HEK293 (cell line): ENCODE data around the gene TADA1.

ENCODE experiments used
- AEBP2 ChIP-seq: fragments of 450-650 bp; formaldehyde crosslinking; IDR thresholded peaks from 2 replicates; pipeline ENCODE4 v1.5.1; 2016; ENCODE audit warnings: missing biosample characterization, missing genetic modification characterization, borderline replicate concordance
- ATF2 ChIP-seq: fragments of 450-650 bp; formaldehyde crosslinking; IDR thresholded peaks from 2 replicates; pipeline ENCODE4 v1.5.1; 2016; ENCODE audit warnings: missing biosample characterization, missing genetic modification characterization, low read depth
- ELK4 ChIP-seq: IDR thresholded peaks from 2 replicates; pipeline ENCODE4 v1.6.1; 2011; ENCODE audit warnings: mild to moderate bottlenecking, low read depth, low read length, borderline replicate concordance
- KLF7 ChIP-seq: fragments of 450-650 bp; formaldehyde crosslinking; IDR thresholded peaks from 2 replicates; pipeline ENCODE4 v1.5.1; 2016; ENCODE audit warnings: missing biosample characterization, missing genetic modification characterization, borderline replicate concordance
- KLF8 ChIP-seq: fragments of 450-650 bp; formaldehyde crosslinking; IDR thresholded peaks from 2 replicates; pipeline ENCODE4 v1.5.1; 2016; ENCODE audit warnings: missing biosample characterization, missing genetic modification characterization
- OSR2 ChIP-seq: fragments of 450-650 bp; formaldehyde crosslinking; IDR thresholded peaks from 2 replicates; pipeline ENCODE4 v1.5.1; 2016; ENCODE audit warnings: missing biosample characterization, missing genetic modification characterization
- PBX3 ChIP-seq: sonication (generic); formaldehyde crosslinking; IDR thresholded peaks from 2 replicates; pipeline ENCODE4 v1.8.1; 2022; ENCODE audit warnings: mild to moderate bottlenecking, moderate library complexity, missing genetic modification reagents
- SETDB1 ChIP-seq: IDR thresholded peaks from one replicate; pipeline ENCODE4 v1.6.1; 2017; ENCODE audit warnings: mild to moderate bottlenecking, low read length, moderate library complexity, mixed read lengths; ENCODE audit not compliant: insufficient read length
- SP3 ChIP-seq: fragments of 450-650 bp; formaldehyde crosslinking; IDR thresholded peaks from 2 replicates; pipeline ENCODE4 v1.5.1; 2016; ENCODE audit warnings: missing biosample characterization, missing genetic modification characterization
- ZEB2 ChIP-seq: fragments of 450-650 bp; formaldehyde crosslinking; IDR thresholded peaks from 2 replicates; pipeline ENCODE4 v1.5.1; 2016; ENCODE audit warnings: missing biosample characterization, missing genetic modification characterization
- ZFP3 ChIP-seq: fragments of 450-650 bp; formaldehyde crosslinking; IDR thresholded peaks from 2 replicates; pipeline ENCODE4 v1.5.1; 2016; ENCODE audit warnings: low read depth, missing biosample characterization, missing genetic modification characterization
- ZNF221 ChIP-seq: fragments of 450-650 bp; formaldehyde crosslinking; IDR thresholded peaks from 2 replicates; pipeline ENCODE4 v1.5.1; 2017; ENCODE audit warnings: missing biosample characterization, missing genetic modification characterization, borderline replicate concordance
- ZNF24 ChIP-seq: fragments of 450-650 bp; formaldehyde crosslinking; IDR thresholded peaks from 2 replicates; pipeline ENCODE4 v1.5.1; 2016; ENCODE audit warnings: missing biosample characterization, missing genetic modification characterization
- ZNF341 ChIP-seq: fragments of 450-650 bp; formaldehyde crosslinking; IDR thresholded peaks from 2 replicates; pipeline ENCODE4; 2016; ENCODE audit warnings: low read depth, missing biosample characterization, missing genetic modification characterization
- ZNF362 ChIP-seq: fragments of 450-650 bp; formaldehyde crosslinking; IDR thresholded peaks from 2 replicates; pipeline ENCODE4 v1.5.1; 2016; ENCODE audit warnings: missing biosample characterization, missing genetic modification characterization
- ZNF398 ChIP-seq: fragments of 450-650 bp; formaldehyde crosslinking; IDR thresholded peaks from 2 replicates; pipeline ENCODE4 v1.5.1; 2017; ENCODE audit warnings: missing biosample characterization, missing genetic modification characterization
- ZNF473 ChIP-seq: fragments of 450-650 bp; formaldehyde crosslinking; IDR thresholded peaks from 2 replicates; pipeline ENCODE4 v1.5.1; 2017; ENCODE audit warnings: missing biosample characterization, missing genetic modification characterization
- ZNF549 ChIP-seq: fragments of 450-650 bp; IDR thresholded peaks from 2 replicates; pipeline ENCODE4 v1.5.1; 2018; ENCODE audit warnings: missing biosample characterization, missing genetic modification characterization, mild to moderate bottlenecking, inconsistent platforms, moderate library complexity
- ZNF596 ChIP-seq: fragments of 450-650 bp; IDR thresholded peaks from 2 replicates; pipeline ENCODE4 v1.5.0; 2018; ENCODE audit warnings: missing biosample characterization, mild to moderate bottlenecking, missing genetic modification characterization, moderate library complexity
- ZNF776 ChIP-seq: fragments of 450-650 bp; formaldehyde crosslinking; IDR thresholded peaks from 2 replicates; pipeline ENCODE4 v1.5.0; 2017; ENCODE audit warnings: missing biosample characterization, missing genetic modification characterization, borderline replicate concordance
- ZNF785 ChIP-seq: fragments of 450-650 bp; formaldehyde crosslinking; IDR thresholded peaks from 2 replicates; pipeline ENCODE4 v1.5.1; 2016; ENCODE audit warnings: missing biosample characterization, missing genetic modification characterization
- ZNF791 ChIP-seq: fragments of 450-650 bp; formaldehyde crosslinking; IDR thresholded peaks from 2 replicates; pipeline ENCODE4 v1.5.1; 2016; ENCODE audit warnings: missing biosample characterization, missing genetic modification characterization
- TF ChIP-seq, protein P1 (sequence below): fragments of 450-650 bp; IDR thresholded peaks from 2 replicates; pipeline ENCODE4 v1.5.1; 2018; ENCODE audit warnings: missing biosample characterization, mild to moderate bottlenecking, missing genetic modification characterization
- TF ChIP-seq, protein P2 (sequence below): fragments of 450-650 bp; formaldehyde crosslinking; IDR thresholded peaks from 2 replicates; pipeline ENCODE4 v1.5.1; 2016; ENCODE audit warnings: missing biosample characterization, missing genetic modification characterization

Gene TADA1

DNA sequence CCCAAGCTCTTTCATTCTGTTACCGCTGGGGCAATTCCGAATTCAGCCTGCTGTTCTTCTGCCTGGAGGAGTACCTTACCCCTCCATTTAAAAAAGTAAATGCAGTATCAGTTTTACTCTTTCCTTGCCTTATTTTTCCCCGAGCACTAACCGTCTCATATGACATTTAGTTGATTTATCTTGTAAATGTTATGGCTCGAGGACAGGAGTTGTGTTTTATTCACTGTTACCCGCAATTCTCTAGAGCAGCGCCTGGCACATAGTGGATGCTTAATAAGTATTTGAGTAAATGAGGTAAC lies 425 bp upstream of the TADA1 start (continued):
- TF ChIP-seq ZNF398 (tag by site-specific recombination) = no peak
- no peak for TF ChIP-seq ATF2 (tag by site-specific recombination)
- no peak for TF ChIP-seq ZNF791 (tag by site-specific recombination)
- TF ChIP-seq KLF8 (tag by site-specific recombination) = no peak
- TF ChIP-seq ZEB2 = no peak
- no peak for TF ChIP-seq ZNF362 (tag by site-specific recombination)
- TF ChIP-seq SETDB1 = no peak
- no peak for TF ChIP-seq ZNF785 (tag by site-specific recombination)
- no peak for TF ChIP-seq ELK4
- no peak for TF ChIP-seq OSR2 (tag by site-specific recombination)
- no peak for TF ChIP-seq PBX3
- TF ChIP-seq KLF7 = no peak
- TF ChIP-seq AEBP2 (tag by site-specific recombination) = no peak
- TF ChIP-seq ZNF341 (tag by site-specific recombination) = peak; percentile 85
- no peak for TF ChIP-seq ZNF24 (tag by site-specific recombination)
- TF ChIP-seq ZNF776 (tag by site-specific recombination) = no peak
- TF ChIP-seq, protein P1, sequence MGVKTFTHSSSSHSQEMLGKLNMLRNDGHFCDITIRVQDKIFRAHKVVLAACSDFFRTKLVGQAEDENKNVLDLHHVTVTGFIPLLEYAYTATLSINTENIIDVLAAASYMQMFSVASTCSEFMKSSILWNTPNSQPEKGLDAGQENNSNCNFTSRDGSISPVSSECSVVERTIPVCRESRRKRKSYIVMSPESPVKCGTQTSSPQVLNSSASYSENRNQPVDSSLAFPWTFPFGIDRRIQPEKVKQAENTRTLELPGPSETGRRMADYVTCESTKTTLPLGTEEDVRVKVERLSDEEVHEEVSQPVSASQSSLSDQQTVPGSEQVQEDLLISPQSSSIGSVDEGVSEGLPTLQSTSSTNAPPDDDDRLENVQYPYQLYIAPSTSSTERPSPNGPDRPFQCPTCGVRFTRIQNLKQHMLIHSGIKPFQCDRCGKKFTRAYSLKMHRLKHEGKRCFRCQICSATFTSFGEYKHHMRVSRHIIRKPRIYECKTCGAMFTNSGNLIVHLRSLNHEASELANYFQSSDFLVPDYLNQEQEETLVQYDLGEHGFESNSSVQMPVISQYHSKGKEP (tag by site-specific recombination) = no peak
- no peak for TF ChIP-seq ZNF549
- TF ChIP-seq ZNF596 (tag by site-specific recombination) = no peak
- TF ChIP-seq ZNF473 (tag by site-specific recombination) = no peak
- no peak for TF ChIP-seq ZFP3
- TF ChIP-seq, protein P2, sequence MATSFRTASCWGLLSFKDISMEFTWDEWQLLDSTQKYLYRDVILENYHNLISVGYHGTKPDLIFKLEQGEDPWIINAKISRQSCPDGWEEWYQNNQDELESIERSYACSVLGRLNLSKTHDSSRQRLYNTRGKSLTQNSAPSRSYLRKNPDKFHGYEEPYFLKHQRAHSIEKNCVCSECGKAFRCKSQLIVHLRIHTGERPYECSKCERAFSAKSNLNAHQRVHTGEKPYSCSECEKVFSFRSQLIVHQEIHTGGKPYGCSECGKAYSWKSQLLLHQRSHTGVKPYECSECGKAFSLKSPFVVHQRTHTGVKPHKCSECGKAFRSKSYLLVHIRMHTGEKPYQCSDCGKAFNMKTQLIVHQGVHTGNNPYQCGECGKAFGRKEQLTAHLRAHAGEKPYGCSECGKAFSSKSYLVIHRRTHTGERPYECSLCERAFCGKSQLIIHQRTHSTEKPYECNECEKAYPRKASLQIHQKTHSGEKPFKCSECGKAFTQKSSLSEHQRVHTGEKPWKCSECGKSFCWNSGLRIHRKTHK = no peak
- no peak for TF ChIP-seq ZNF221
- 0 out of 2 replicates have a peak, but pooled peaks have one; percentile 23 for TF ChIP-seq SP3 (tag by site-specific recombination)
- TF ChIP-seq, all 188 proteins: peak for 6
